AG09309 (cell line): ENCODE measurements around the gene SLC47A2.

Experiments
- DNase-seq: peaks from one replicate; pipeline ENCODE4 v3.0.0-alpha.2; 2010; ENCODE audit warnings: low read depth
- H3K4me3 ChIP-seq: 2 replicates; pipeline ENCODE4 v1.5.1; 2011; ENCODE audit warnings: mild to moderate bottlenecking, low read depth, low read length, moderate library complexity; ENCODE audit not compliant: control insufficient read depth
- CTCF ChIP-seq: IDR thresholded peaks from 2 replicates; pipeline ENCODE4 v1.5.1; 2011; ENCODE audit warnings: mild to moderate bottlenecking, low read depth, low read length, inconsistent platforms; ENCODE audit not compliant: insufficient read depth, control insufficient read depth; ENCODE audit errors: missing control alignments

The SLC47A2 gene

GRCh38 chr17:19713901-19714361 is 2.5 kb downstream of the SLC47A2 start:
- no peak overlapping the region for H3K4me3 ChIP-seq
- no peak for DNase-seq
- no peak for TF ChIP-seq CTCF

- H3K4me3 ChIP-seq, result no peak overlapping the region
- TF ChIP-seq CTCF, result peak; percentile 25
- no peak for DNase-seq
Observed at GRCh38 chr17:19713462-19713861, 2.9 kb downstream of the SLC47A2 start.

GRCh38 chr17:19712436-19713004 is 3.9 kb downstream of the SLC47A2 start:
- TF ChIP-seq CTCF, result no peak
- no peak for DNase-seq
- H3K4me3 ChIP-seq, result no peak overlapping the region

GRCh38 chr17:19709841-19710240 is 6.5 kb downstream of the SLC47A2 start:
- no peak for DNase-seq
- no peak overlapping the region for H3K4me3 ChIP-seq
- TF ChIP-seq CTCF, result no peak

GRCh38 chr17:19708431-19709175 is 7.8 kb downstream of the SLC47A2 start:
- no peak for TF ChIP-seq CTCF
- no peak for DNase-seq
- no peak overlapping the region for H3K4me3 ChIP-seq

- no peak for TF ChIP-seq CTCF
- DNase-seq, result no peak
- H3K4me3 ChIP-seq, result no peak overlapping the region
Observed at GRCh38 chr17:19707728-19708221, 8.6 kb downstream of the SLC47A2 start.
